GM12878 (cell line): ENCODE results near the gene ADGRL2.
"Not testable (repeated sequence)": the region's sequence is repeated elsewhere in the genome, so short reads cannot be mapped to it uniquely, and the experiment has no call there.

Experiments
- CEBPB ChIP-seq, 2 experiments: fragments of 150-350 bp in 1 of 2; IDR thresholded peaks; 2 replicates each; pipeline ENCODE4 v1.6.1; 2012 to 2014; ENCODE audit warnings: low read depth in 2 of 2, low read length in 2 of 2, borderline replicate concordance in 1 of 2, inconsistent platforms in 1 of 2
- CREB1 ChIP-seq: IDR thresholded peaks from 2 replicates; pipeline ENCODE4 v1.6.1; 2012; ENCODE audit warnings: low read depth, mild to moderate bottlenecking, inconsistent platforms
- MXI1 ChIP-seq: fragments of 150-350 bp; IDR thresholded peaks from 2 replicates; pipeline ENCODE4 v1.6.1; 2011; ENCODE audit warnings: low read depth, mild to moderate bottlenecking, inconsistent platforms, low read length, improper control_type of control experiment
- YY1 ChIP-seq: IDR thresholded peaks from 2 replicates; pipeline ENCODE4 v1.6.1; 2011; ENCODE audit warnings: low read depth, mild to moderate bottlenecking, low read length

- TF ChIP-seq YY1; CEBPB (IDR thresholded peaks at IDR 0.05; ENCODE audit: borderline replicate concordance in 1 of 2, low read depth in 2 of 2, low read length in 2 of 2); CREB1; MXI1: not testable (repeated sequence)
Observed at GRCh38 chr1:81886292-81886691, 85.6 kb downstream of the ADGRL2 start.
